ENCODE measurements around the gene GIGYF2. TPM values are rescaled to one million over a fixed set of nuclear protein-coding genes. Genes with fewer than 3 reads are reported as not detected.

Gene GIGYF2
- polyA plus RNA-seq, 1 donor from 2014 or later: 52.6 TPM

DNA sequence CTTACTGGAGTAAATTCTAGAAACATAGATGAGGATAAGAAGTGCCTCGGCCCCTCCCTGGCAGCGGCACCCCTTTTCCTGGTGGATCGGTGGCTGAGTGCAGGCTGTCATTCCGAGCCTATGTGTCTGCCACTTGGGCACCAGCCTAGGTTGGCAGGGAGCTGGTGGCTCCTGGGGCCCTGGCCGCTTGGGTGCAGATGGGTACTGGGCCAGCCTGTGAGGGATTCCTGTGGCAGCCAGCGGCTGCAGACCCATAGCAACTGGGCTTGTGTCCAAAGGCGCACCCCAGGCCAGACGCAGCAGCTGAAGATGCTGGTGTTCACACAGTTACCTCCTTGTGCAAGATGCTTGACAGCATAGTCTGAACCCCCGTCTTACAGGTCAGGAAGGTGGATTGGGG lies 175.7 kb downstream of the GIGYF2 start:
- no peak overlapping the region for H3K9ac ChIP-seq (ENCODE audit: low read length)
- no peak overlapping the region for H3K27ac ChIP-seq (ENCODE audit: low read length)
- H2AFZ ChIP-seq (ENCODE audit: low read depth, low read length): no peak overlapping the region

DNA sequence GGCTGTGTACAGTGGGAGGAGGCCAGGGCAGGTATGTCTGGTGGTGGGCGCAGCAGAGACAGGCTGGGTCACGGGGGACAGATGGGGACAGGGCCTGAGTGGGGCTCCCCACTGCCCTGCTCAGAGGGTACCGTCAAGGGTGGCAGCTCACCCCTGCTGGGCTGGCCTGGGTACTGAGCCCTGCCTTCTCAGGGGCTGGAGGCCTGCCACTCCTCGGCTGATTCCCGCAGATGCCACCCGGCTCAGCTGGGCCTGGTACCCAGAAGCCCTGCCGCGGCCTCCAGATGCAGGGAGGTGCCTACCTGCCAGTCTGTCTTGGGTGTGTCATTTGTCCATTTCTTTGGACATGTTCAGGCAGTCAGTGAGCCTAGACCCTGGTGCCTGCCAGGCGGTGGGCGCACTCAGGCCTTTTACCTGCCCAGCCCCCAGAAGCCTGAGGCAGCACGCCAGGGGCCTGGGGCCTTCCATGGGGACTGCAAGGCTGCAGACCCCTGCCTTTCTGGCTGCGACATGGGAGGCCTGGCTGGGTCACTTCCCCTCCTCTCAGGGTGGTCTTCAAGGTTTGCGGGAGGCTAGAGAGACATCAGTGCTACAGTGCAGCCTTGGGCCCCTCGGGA lies 176.3 kb downstream of the GIGYF2 start:
- TF ChIP-seq TAF1 (IDR thresholded peaks at IDR 0.05; ENCODE audit: low read depth) (no peak), RAD21 (conservative IDR thresholded peaks at IDR 0.05) (no peak), EP300 (conservative IDR thresholded peaks at IDR 0.05; ENCODE audit: poor library complexity, severe bottlenecking) (no peak), SMC3 (conservative IDR thresholded peaks at IDR 0.05; ENCODE audit: poor library complexity) (no peak), EZH2 (IDR thresholded peaks at IDR 0.05; ENCODE audit: borderline replicate concordance, insufficient read depth, low read length, poor library complexity, severe bottlenecking) (no peak), MXI1 (conservative IDR thresholded peaks at IDR 0.05; ENCODE audit: poor library complexity, severe bottlenecking) (no peak), POLR2AphosphoS5 (IDR thresholded peaks at IDR 0.05) (no peak)
- TF ChIP-seq, protein P1, sequence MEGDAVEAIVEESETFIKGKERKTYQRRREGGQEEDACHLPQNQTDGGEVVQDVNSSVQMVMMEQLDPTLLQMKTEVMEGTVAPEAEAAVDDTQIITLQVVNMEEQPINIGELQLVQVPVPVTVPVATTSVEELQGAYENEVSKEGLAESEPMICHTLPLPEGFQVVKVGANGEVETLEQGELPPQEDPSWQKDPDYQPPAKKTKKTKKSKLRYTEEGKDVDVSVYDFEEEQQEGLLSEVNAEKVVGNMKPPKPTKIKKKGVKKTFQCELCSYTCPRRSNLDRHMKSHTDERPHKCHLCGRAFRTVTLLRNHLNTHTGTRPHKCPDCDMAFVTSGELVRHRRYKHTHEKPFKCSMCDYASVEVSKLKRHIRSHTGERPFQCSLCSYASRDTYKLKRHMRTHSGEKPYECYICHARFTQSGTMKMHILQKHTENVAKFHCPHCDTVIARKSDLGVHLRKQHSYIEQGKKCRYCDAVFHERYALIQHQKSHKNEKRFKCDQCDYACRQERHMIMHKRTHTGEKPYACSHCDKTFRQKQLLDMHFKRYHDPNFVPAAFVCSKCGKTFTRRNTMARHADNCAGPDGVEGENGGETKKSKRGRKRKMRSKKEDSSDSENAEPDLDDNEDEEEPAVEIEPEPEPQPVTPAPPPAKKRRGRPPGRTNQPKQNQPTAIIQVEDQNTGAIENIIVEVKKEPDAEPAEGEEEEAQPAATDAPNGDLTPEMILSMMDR (IDR thresholded peaks at IDR 0.05; ENCODE audit: poor library complexity, severe bottlenecking): no peak
- TF ChIP-seq, protein P2, sequence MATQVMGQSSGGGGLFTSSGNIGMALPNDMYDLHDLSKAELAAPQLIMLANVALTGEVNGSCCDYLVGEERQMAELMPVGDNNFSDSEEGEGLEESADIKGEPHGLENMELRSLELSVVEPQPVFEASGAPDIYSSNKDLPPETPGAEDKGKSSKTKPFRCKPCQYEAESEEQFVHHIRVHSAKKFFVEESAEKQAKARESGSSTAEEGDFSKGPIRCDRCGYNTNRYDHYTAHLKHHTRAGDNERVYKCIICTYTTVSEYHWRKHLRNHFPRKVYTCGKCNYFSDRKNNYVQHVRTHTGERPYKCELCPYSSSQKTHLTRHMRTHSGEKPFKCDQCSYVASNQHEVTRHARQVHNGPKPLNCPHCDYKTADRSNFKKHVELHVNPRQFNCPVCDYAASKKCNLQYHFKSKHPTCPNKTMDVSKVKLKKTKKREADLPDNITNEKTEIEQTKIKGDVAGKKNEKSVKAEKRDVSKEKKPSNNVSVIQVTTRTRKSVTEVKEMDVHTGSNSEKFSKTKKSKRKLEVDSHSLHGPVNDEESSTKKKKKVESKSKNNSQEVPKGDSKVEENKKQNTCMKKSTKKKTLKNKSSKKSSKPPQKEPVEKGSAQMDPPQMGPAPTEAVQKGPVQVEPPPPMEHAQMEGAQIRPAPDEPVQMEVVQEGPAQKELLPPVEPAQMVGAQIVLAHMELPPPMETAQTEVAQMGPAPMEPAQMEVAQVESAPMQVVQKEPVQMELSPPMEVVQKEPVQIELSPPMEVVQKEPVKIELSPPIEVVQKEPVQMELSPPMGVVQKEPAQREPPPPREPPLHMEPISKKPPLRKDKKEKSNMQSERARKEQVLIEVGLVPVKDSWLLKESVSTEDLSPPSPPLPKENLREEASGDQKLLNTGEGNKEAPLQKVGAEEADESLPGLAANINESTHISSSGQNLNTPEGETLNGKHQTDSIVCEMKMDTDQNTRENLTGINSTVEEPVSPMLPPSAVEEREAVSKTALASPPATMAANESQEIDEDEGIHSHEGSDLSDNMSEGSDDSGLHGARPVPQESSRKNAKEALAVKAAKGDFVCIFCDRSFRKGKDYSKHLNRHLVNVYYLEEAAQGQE (IDR thresholded peaks at IDR 0.05; ENCODE audit: borderline replicate concordance): no peak
- H4K20me1 ChIP-seq (ENCODE audit: insufficient read depth): no peaks in the 10 kb centered on the region
- no peak overlapping the region for H2AFZ ChIP-seq (ENCODE audit: low read depth, low read length)
- no peaks in the 10 kb centered on the region for H3K9me2 ChIP-seq (ENCODE audit: insufficient read depth, low read length)
- no peak overlapping the region for H3K4me2 ChIP-seq (ENCODE audit: low read length)
- peaks cover 20% of the 10 kb centered on the region for H3K27me3 ChIP-seq (ENCODE audit: insufficient read depth, low read depth, low read length)
- H3K27ac ChIP-seq (ENCODE audit: low read length): no peak overlapping the region
- no peaks in the 10 kb centered on the region for H3K9me3 ChIP-seq (ENCODE audit: low read length)
- H3F3A ChIP-seq (ENCODE audit: insufficient read depth, low read length, poor library complexity, severe bottlenecking): no peaks in the 10 kb centered on the region
- no peak overlapping the region for H3K9ac ChIP-seq (ENCODE audit: low read length)
- H3K79me2 ChIP-seq (replicated peaks; ENCODE audit: insufficient read depth, low read length): no peaks in the 10 kb centered on the region
- H3K4me3 ChIP-seq (ENCODE audit: low read length): no peak overlapping the region
- H3K36me3 ChIP-seq (ENCODE audit: insufficient read depth, low read length): no peaks in the 10 kb centered on the region

More for the DNA sequence above, 175.7 kb downstream of the GIGYF2 start:
- Histone ChIP-seq H3K4me2 (ENCODE audit: low read length) (no peak overlapping the region), H3K36me3 (ENCODE audit: insufficient read depth, low read length) (no peaks in the 10 kb centered on the region), H3K9me3 (ENCODE audit: low read length) (no peaks in the 10 kb centered on the region), H4K20me1 (ENCODE audit: insufficient read depth) (no peaks in the 10 kb centered on the region), H3K27me3 (ENCODE audit: insufficient read depth, low read depth, low read length) (peaks cover 20% of the 10 kb centered on the region), H3K9me2 (ENCODE audit: insufficient read depth, low read length) (no peaks in the 10 kb centered on the region), H3K4me3 (ENCODE audit: low read length) (no peak overlapping the region), H3K79me2 (replicated peaks; ENCODE audit: insufficient read depth, low read length) (no peaks in the 10 kb centered on the region), H3F3A (ENCODE audit: insufficient read depth, low read length, poor library complexity, severe bottlenecking) (no peaks in the 10 kb centered on the region)
- TF ChIP-seq EP300 (conservative IDR thresholded peaks at IDR 0.05; ENCODE audit: poor library complexity, severe bottlenecking) (no peak), TAF1 (IDR thresholded peaks at IDR 0.05; ENCODE audit: low read depth) (no peak), POLR2AphosphoS5 (IDR thresholded peaks at IDR 0.05) (no peak), SMC3 (conservative IDR thresholded peaks at IDR 0.05; ENCODE audit: poor library complexity) (no peak), EZH2 (IDR thresholded peaks at IDR 0.05; ENCODE audit: borderline replicate concordance, insufficient read depth, low read length, poor library complexity, severe bottlenecking) (no peak), MXI1 (conservative IDR thresholded peaks at IDR 0.05; ENCODE audit: poor library complexity, severe bottlenecking) (no peak), RAD21 (conservative IDR thresholded peaks at IDR 0.05) (no peak)
- TF ChIP-seq, protein P2 (IDR thresholded peaks at IDR 0.05; ENCODE audit: borderline replicate concordance): no peak
- TF ChIP-seq, protein P1 (IDR thresholded peaks at IDR 0.05; ENCODE audit: poor library complexity, severe bottlenecking): no peak

Data from neural cell (in vitro differentiated cells).